CD14-positive monocyte (primary cell): ENCODE measurements around the gene C12orf43. TPM values are rescaled to one million over a fixed set of nuclear protein-coding genes. Genes with fewer than 3 reads are reported as not detected.

ENCODE experiments used
- DNase-seq, 3 donors: peaks; one replicate each; pipeline ENCODE4 v3.0.0-alpha.2; 2011 to 2022
- H2AFZ ChIP-seq: 2 replicates; pipeline ENCODE4 v1.6.0; 2012; ENCODE audit warnings: mild to moderate bottlenecking, low read depth, low read length, inconsistent platforms; ENCODE audit not compliant: insufficient read depth, poor library complexity, severe bottlenecking
- H3K27ac ChIP-seq, 2 donors: 1 replicate in 1 of 2; 2 replicates in 1 of 2; pipeline ENCODE4 v1.5.1; 2012 to 2013; ENCODE audit warnings: low read length in 2 of 2, control low read depth in 1 of 2, inconsistent platforms in 1 of 2, low read depth in 1 of 2, mild to moderate bottlenecking in 1 of 2
- H3K27me3 ChIP-seq, 2 donors: one replicate each; pipeline versions ENCODE4 v1.6.0 to v1.6.1; 2011 to 2013; ENCODE audit warnings: low read length in 2 of 2; ENCODE audit not compliant: control insufficient read depth in 2 of 2, insufficient read depth in 2 of 2
- H3K36me3 ChIP-seq, 2 donors: replicated peaks in 1 of 2; 1 replicate in 1 of 2; 2 replicates in 1 of 2; pipeline versions ENCODE4 v1.5.1 to v1.6.1; 2012 to 2013; ENCODE audit warnings: low read length in 2 of 2, control low read depth in 1 of 2, inconsistent platforms in 1 of 2, mild to moderate bottlenecking in 1 of 2; ENCODE audit not compliant: insufficient read depth in 2 of 2, control insufficient read depth in 1 of 2
- H3K4me1 ChIP-seq, 2 donors: 1 replicate in 1 of 2; 2 replicates in 1 of 2; pipeline versions ENCODE4 v1.5.1 to v1.6.1; 2012 to 2013; ENCODE audit warnings: low read length in 2 of 2, control low read depth in 1 of 2, inconsistent platforms in 1 of 2, mild to moderate bottlenecking in 1 of 2, moderate library complexity in 1 of 2; ENCODE audit not compliant: insufficient read depth in 2 of 2, control insufficient read depth in 1 of 2
- H3K4me2 ChIP-seq: replicated peaks from 2 replicates; pipeline ENCODE3; 2012; ENCODE audit warnings: low read length, moderate library complexity, mild to moderate bottlenecking; ENCODE audit not compliant: poor library complexity, severe bottlenecking; ENCODE audit errors: extremely low read depth
- H3K4me3 ChIP-seq, 3 experiments: fragments of 200-600 bp in 1 of 3; sonication (generic) in 1 of 3; replicated peaks in 1 of 3; 1 replicate in 2 of 3; 2 replicates in 1 of 3; pipeline ENCODE4 v1.5.1; 2011 to 2013; ENCODE audit warnings: low read length in 3 of 3, mild to moderate bottlenecking in 3 of 3, control low read depth in 2 of 3, low read depth in 2 of 3, inconsistent platforms in 1 of 3, moderate library complexity in 1 of 3
- H3K79me2 ChIP-seq: 2 replicates; pipeline ENCODE4 v1.6.0; 2012; ENCODE audit warnings: mild to moderate bottlenecking, control low read depth, inconsistent platforms, low read length, moderate library complexity; ENCODE audit not compliant: insufficient read depth
- H3K9ac ChIP-seq: 2 replicates; pipeline ENCODE4 v1.6.0; 2017; ENCODE audit warnings: low read length, mild to moderate bottlenecking; ENCODE audit not compliant: insufficient read depth, poor library complexity, severe bottlenecking
- H3K9me3 ChIP-seq, 2 donors: replicated peaks in 1 of 2; 1 replicate in 1 of 2; 2 replicates in 1 of 2; pipeline versions ENCODE4 v1.5.1 to v1.6.1; 2012 to 2013; ENCODE audit warnings: low read length in 2 of 2, control low read depth in 1 of 2; ENCODE audit not compliant: control insufficient read depth in 1 of 2, insufficient read depth in 1 of 2
- H4K20me1 ChIP-seq: 2 replicates; pipeline ENCODE4 v1.6.0; 2012; ENCODE audit warnings: mild to moderate bottlenecking, low read length, control low read depth, moderate library complexity; ENCODE audit not compliant: insufficient read depth
- H3K27ac Mint-ChIP-seq, 7 donors: one replicate each; pipeline ENCODE4 v1.8.0; 2020; ENCODE audit warnings: mild to moderate bottlenecking in 7 of 7, mixed read lengths in 7 of 7, moderate library complexity in 6 of 7, inconsistent platforms in 2 of 7
- H3K27me3 Mint-ChIP-seq, 3 donors: one replicate each; pipeline ENCODE4 v1.8.0; 2021 to 2022; ENCODE audit warnings: low read depth in 3 of 3, mild to moderate bottlenecking in 3 of 3, mixed read lengths in 3 of 3, moderate library complexity in 3 of 3, inconsistent platforms in 1 of 3
- H3K36me3 Mint-ChIP-seq, 2 donors: one replicate each; pipeline ENCODE4 v1.8.0; 2020; ENCODE audit warnings: mixed read lengths in 2 of 2, inconsistent platforms in 1 of 2, mild to moderate bottlenecking in 1 of 2
- H3K4me1 Mint-ChIP-seq: one replicate; pipeline ENCODE4 v1.8.0; 2020; ENCODE audit warnings: mild to moderate bottlenecking, mixed read lengths
- H3K4me3 Mint-ChIP-seq, 2 donors: one replicate each; pipeline ENCODE4 v1.8.0; 2020; ENCODE audit warnings: mild to moderate bottlenecking in 2 of 2, mixed read lengths in 2 of 2, moderate library complexity in 1 of 2
- H3K9me3 Mint-ChIP-seq, 7 donors: one replicate each; pipeline ENCODE4 v1.8.0; 2020 to 2022; ENCODE audit warnings: mixed read lengths in 7 of 7, mild to moderate bottlenecking in 6 of 7, moderate library complexity in 6 of 7, inconsistent platforms in 2 of 7
- CTCF ChIP-seq: fragments of 200-600 bp; IDR thresholded peaks from one replicate; pipeline ENCODE4 v1.8.0; 2022; ENCODE audit warnings: antibody characterized with exemption, mild to moderate bottlenecking
- WGBS: methylation state at CpG from one replicate; pipeline ENCODE4 v1.1.5; 2013; ENCODE audit warnings: missing lambda C conversion rate; ENCODE audit not compliant: insufficient coverage; 5-methylcytosine and 5-hydroxymethylcytosine counted together
- intact Hi-C, 2 donors: fragments of 100-400 bp; cut with micrococcal nuclease; formaldehyde crosslinking; loops; one replicate each; pipeline versions ENCODE4 v1.15.0 to v1.15.1; 2023
- polyA plus RNA-seq, 3 donors: library from polyadenylated mRNA; depleted of rRNA in 1 of 3; unstranded in 2 of 3; stranded (reverse) in 1 of 3; fragments of 300-500 nt in 2 of 3; fragments of >200 nt in 1 of 3; fragmentation: Illumina TruSeq in 2 of 3; gene quantifications; 1 replicate in 2 of 3; 2 replicates in 1 of 3; pipeline ENCODE4 v1.2.3, GENCODE V29; 2012 to 2021

C12orf43 gene
- polyA plus RNA-seq, 3 donors = 7.2 to 10.9 (median 9.6) TPM

- no peak for DNase-seq
- TF ChIP-seq CTCF = no peak
- Histone ChIP-seq H3K4me2 (no peak overlapping the region), H3K4me1 (no peaks in the 10 kb centered on the region), H3K27me3 (no peaks in the 10 kb centered on the region), H3K27ac (no peak overlapping the region), H3K9me3 (no peaks in the 10 kb centered on the region), H3K4me3 (no peak overlapping the region), H2AFZ (no peak overlapping the region), H4K20me1 (no peaks in the 10 kb centered on the region), H3K36me3 (no peaks in the 10 kb centered on the region), H3K79me2 (no peaks in the 10 kb centered on the region), H3K9ac (no peak overlapping the region)
- intact Hi-C loops = no loop called here
- Mint-ChIP-seq H3K27me3 (peaks cover 4 to 6% (median 5%) of the 10 kb centered on the region in 3 donors), H3K4me1 (no peaks in the 10 kb centered on the region), H3K36me3 (no peaks in the 10 kb centered on the region), H3K27ac (no peak overlapping the region), H3K4me3 (no peak overlapping the region), H3K9me3 (peaks cover 0 to 6% (median 0%) of the 10 kb centered on the region in 7 donors)
Measured at GRCh38 chr12:120991965-120992364, 24.3 kb downstream of the C12orf43 start.

GRCh38 chr12:120990487-120991055, 25.7 kb downstream of the C12orf43 start:
- Histone ChIP-seq H3K27ac (no peak overlapping the region), H3K4me3 (no peak overlapping the region), H3K4me1 (no peaks in the 10 kb centered on the region), H3K9me3 (no peaks in the 10 kb centered on the region), H3K9ac (no peak overlapping the region), H3K27me3 (no peaks in the 10 kb centered on the region), H3K4me2 (no peak overlapping the region), H3K36me3 (no peaks in the 10 kb centered on the region), H4K20me1 (no peaks in the 10 kb centered on the region), H2AFZ (no peak overlapping the region), H3K79me2 (no peaks in the 10 kb centered on the region)
- no peak overlapping the region for H3K4me3 Mint-ChIP-seq
- no CpG with 5 or more reads among the region's 2 CpGs for WGBS
- TF ChIP-seq CTCF = no peak
- no peak overlapping the region for H3K27ac Mint-ChIP-seq
- peaks cover 4 to 6% (median 5%) of the 10 kb centered on the region in 3 donors for H3K27me3 Mint-ChIP-seq
- no peaks in the 10 kb centered on the region for H3K4me1 Mint-ChIP-seq
- no peaks in the 10 kb centered on the region for H3K36me3 Mint-ChIP-seq
- no peak for DNase-seq
- H3K9me3 Mint-ChIP-seq = peaks cover 0 to 6% (median 0%) of the 10 kb centered on the region in 7 donors
- intact Hi-C loops = no loop called here
